Astrocyte (in vitro differentiated cells and primary cell): Measurements from ENCODE around the gene FBXO10.
"Not testable (repeated sequence)": the region's sequence is repeated elsewhere in the genome, so short reads cannot be mapped to it uniquely, and the experiment has no call there.

Source experiments
- EZH2 ChIP-seq: IDR thresholded peaks from 2 replicates; pipeline ENCODE4 v1.6.1; 2012; ENCODE audit warnings: mild to moderate bottlenecking, low read length, inconsistent platforms; ENCODE audit not compliant: insufficient read depth
- TF ChIP-seq, protein P1 (sequence below): IDR thresholded peaks from 2 replicates; pipeline ENCODE4 v1.5.1; 2011; ENCODE audit warnings: low read depth, mild to moderate bottlenecking, inconsistent platforms, low read length, moderate library complexity; ENCODE audit not compliant: insufficient read depth

DNA sequence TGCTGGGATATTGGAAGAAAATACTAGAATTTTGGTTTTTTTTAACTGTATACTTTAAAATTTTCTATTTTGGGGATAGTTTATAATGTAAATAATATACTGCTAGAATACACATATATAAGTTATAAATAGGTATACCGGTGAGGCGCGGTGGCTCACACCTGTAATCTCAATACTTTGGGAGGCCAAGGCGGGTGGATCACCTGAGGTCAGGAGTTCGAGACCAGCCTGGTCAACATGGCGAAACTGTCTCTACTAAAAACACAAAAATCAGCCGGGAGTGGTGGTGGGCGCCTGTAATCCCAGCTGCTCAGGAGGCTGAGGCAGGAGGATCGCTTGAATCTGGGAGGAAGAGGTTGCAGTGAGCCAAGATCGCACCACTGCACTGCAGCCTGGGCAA, 61.8 kb downstream of the FBXO10 start:
- TF ChIP-seq, protein P1, sequence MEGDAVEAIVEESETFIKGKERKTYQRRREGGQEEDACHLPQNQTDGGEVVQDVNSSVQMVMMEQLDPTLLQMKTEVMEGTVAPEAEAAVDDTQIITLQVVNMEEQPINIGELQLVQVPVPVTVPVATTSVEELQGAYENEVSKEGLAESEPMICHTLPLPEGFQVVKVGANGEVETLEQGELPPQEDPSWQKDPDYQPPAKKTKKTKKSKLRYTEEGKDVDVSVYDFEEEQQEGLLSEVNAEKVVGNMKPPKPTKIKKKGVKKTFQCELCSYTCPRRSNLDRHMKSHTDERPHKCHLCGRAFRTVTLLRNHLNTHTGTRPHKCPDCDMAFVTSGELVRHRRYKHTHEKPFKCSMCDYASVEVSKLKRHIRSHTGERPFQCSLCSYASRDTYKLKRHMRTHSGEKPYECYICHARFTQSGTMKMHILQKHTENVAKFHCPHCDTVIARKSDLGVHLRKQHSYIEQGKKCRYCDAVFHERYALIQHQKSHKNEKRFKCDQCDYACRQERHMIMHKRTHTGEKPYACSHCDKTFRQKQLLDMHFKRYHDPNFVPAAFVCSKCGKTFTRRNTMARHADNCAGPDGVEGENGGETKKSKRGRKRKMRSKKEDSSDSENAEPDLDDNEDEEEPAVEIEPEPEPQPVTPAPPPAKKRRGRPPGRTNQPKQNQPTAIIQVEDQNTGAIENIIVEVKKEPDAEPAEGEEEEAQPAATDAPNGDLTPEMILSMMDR: not testable (repeated sequence)
- TF ChIP-seq EZH2: not testable (repeated sequence)
